MM.1S (cell line): ENCODE measurements around the gene HS1BP3.

ENCODE experiments used
- DNase-seq: peaks from one replicate; pipeline ENCODE4 v3.0.0-alpha.2; 2015
- H2AFZ ChIP-seq: fragments of 300-600 bp; sonication (generic); 2 replicates; pipeline ENCODE4 v1.6.0; 2016; ENCODE audit warnings: antibody characterized with exemption, low read length
- H3F3A ChIP-seq: fragments of 300-600 bp; sonication (generic); 2 replicates; pipeline ENCODE4 v1.6.1; 2016; ENCODE audit warnings: mild to moderate bottlenecking, antibody characterized with exemption, low read length, moderate library complexity, mixed read lengths; ENCODE audit not compliant: insufficient read depth
- H3K27ac ChIP-seq: fragments of 300-600 bp; sonication (generic); 2 replicates; pipeline ENCODE4 v1.5.1; 2016; ENCODE audit warnings: mild to moderate bottlenecking, low read length
- H3K27me3 ChIP-seq: fragments of 300-600 bp; sonication (generic); replicated peaks from 2 replicates; pipeline ENCODE4 v1.6.0; 2016; ENCODE audit warnings: low read length; ENCODE audit not compliant: insufficient read depth
- H3K36me3 ChIP-seq: fragments of 300-600 bp; sonication (generic); replicated peaks from 2 replicates; pipeline ENCODE4 v1.6.1; 2016; ENCODE audit warnings: mild to moderate bottlenecking, low read length, mixed read lengths; ENCODE audit not compliant: insufficient read depth
- H3K4me1 ChIP-seq: fragments of 300-600 bp; sonication (generic); 2 replicates; pipeline ENCODE4 v1.6.1; 2016; ENCODE audit warnings: low read length, mixed read lengths
- H3K4me2 ChIP-seq: fragments of 300-600 bp; sonication (generic); 2 replicates; pipeline ENCODE4 v1.6.0; 2016; ENCODE audit warnings: low read depth, low read length
- H3K4me3 ChIP-seq: fragments of 300-600 bp; sonication (generic); 2 replicates; pipeline ENCODE4 v1.5.1; 2016; ENCODE audit warnings: low read length, mixed read lengths
- H3K79me2 ChIP-seq: fragments of 300-600 bp; sonication (generic); 2 replicates; pipeline ENCODE4 v1.6.1; 2016; ENCODE audit warnings: mixed run types, low read length, mixed read lengths
- H3K9ac ChIP-seq: fragments of 300-600 bp; sonication (generic); 2 replicates; pipeline ENCODE4 v1.6.1; 2016; ENCODE audit warnings: low read length, mixed read lengths
- H3K9me2 ChIP-seq: fragments of 300-600 bp; sonication (generic); replicated peaks from 2 replicates; pipeline ENCODE4 v1.6.1; 2016; ENCODE audit warnings: mild to moderate bottlenecking, low read length, mixed read lengths; ENCODE audit not compliant: insufficient read depth
- H3K9me3 ChIP-seq: fragments of 300-600 bp; sonication (generic); replicated peaks from 2 replicates; pipeline ENCODE4 v1.6.1; 2016; ENCODE audit warnings: mild to moderate bottlenecking, low read length, mixed read lengths; ENCODE audit not compliant: insufficient read depth
- H4K20me1 ChIP-seq: fragments of 300-600 bp; sonication (generic); 2 replicates; pipeline ENCODE4 v1.6.1; 2016; ENCODE audit warnings: mild to moderate bottlenecking, low read length, moderate library complexity, mixed read lengths; ENCODE audit not compliant: insufficient read depth
- CTCF ChIP-seq: fragments of 300-600 bp; sonication (generic); IDR thresholded peaks from 2 replicates; pipeline ENCODE4 v1.5.1; 2016; ENCODE audit warnings: antibody characterized with exemption, low read length, mixed read lengths
- EZH2 ChIP-seq: fragments of 300-600 bp; sonication (generic); optimal IDR thresholded peaks from 2 replicates; pipeline ENCODE3; 2017; ENCODE audit warnings: low read depth, mild to moderate bottlenecking, antibody characterized with exemption, low read length, mixed read lengths
- EZH2phosphoT487 ChIP-seq: fragments of 300-600 bp; sonication (generic); IDR thresholded peaks from 2 replicates; pipeline ENCODE4 v1.6.1; 2018; ENCODE audit warnings: antibody characterized with exemption, low read length

The HS1BP3 gene

GRCh38 chr2:20667151-20667530 is 16.2 kb upstream of the HS1BP3 start:
- TF ChIP-seq EZH2, result no peak
- no peak for TF ChIP-seq CTCF
- no peak for TF ChIP-seq EZH2phosphoT487
- Histone ChIP-seq H3K9ac (no peak overlapping the region), H3K4me1 (0 out of 2 replicates have a peak, but pooled peaks cover 4% of the 10 kb centered on the region), H3K9me2 (no peaks in the 10 kb centered on the region), H3K27me3 (peaks cover 43% of the 10 kb centered on the region), H2AFZ (no peak overlapping the region), H3F3A (no peaks in the 10 kb centered on the region), H4K20me1 (no peaks in the 10 kb centered on the region), H3K9me3 (no peaks in the 10 kb centered on the region), H3K27ac (no peak overlapping the region), H3K79me2 (no peaks in the 10 kb centered on the region), H3K4me3 (no peak overlapping the region), H3K36me3 (no peaks in the 10 kb centered on the region), H3K4me2 (no peak overlapping the region)
- no peak for DNase-seq

- no peaks in the 10 kb centered on the region for H3K9me2 ChIP-seq
- no peaks in the 10 kb centered on the region for H4K20me1 ChIP-seq
- H3K27ac ChIP-seq, result no peak within 1 kb of the TSS
- H2AFZ ChIP-seq, result peak within 1 kb of the TSS; percentile 89
- peak within 1 kb of the TSS; percentile 96 for H3K4me2 ChIP-seq
- no peak for DNase-seq
- peak within 1 kb of the TSS; percentile 58 for H3K4me3 ChIP-seq
- H3K27me3 ChIP-seq, result peaks cover 43% of the 10 kb centered on the region
- no peak within 1 kb of the TSS for H3K9ac ChIP-seq
- no peaks in the 10 kb centered on the region for H3K9me3 ChIP-seq
- H3K79me2 ChIP-seq, result no peaks in the 10 kb centered on the region
- no peaks in the 10 kb centered on the region for H3K36me3 ChIP-seq
- 0 out of 2 replicates have a peak, but pooled peaks cover 4% of the 10 kb centered on the region for H3K4me1 ChIP-seq
- no peaks in the 10 kb centered on the region for H3F3A ChIP-seq
- 0 out of 2 replicates have a peak, but pooled peaks have one; percentile 9 for TF ChIP-seq CTCF
- no peak; the same call in 1 of the 2 replicates for TF ChIP-seq EZH2phosphoT487
- TF ChIP-seq EZH2, result no peak
Measured at GRCh38 chr2:20666304-20667150, 15.6 kb upstream of the HS1BP3 start, which contains the start of gene GDF7. TSS of gene GDF7 (plus strand) at chr2:20667144. CDS start at chr2:20667240, 96 bp downstream.

GRCh38 chr2:20666005-20666303 is 15.1 kb upstream of the HS1BP3 start:
- DNase-seq, result no peak
- H3K4me1 ChIP-seq, result 0 out of 2 replicates have a peak, but pooled peaks cover 4% of the 10 kb centered on the region
- peak overlapping the region; percentile 96 for H3K4me2 ChIP-seq
- no peaks in the 10 kb centered on the region for H3F3A ChIP-seq
- no peaks in the 10 kb centered on the region for H4K20me1 ChIP-seq
- no peaks in the 10 kb centered on the region for H3K36me3 ChIP-seq
- H3K4me3 ChIP-seq, result peak overlapping the region; percentile 58
- no peaks in the 10 kb centered on the region for H3K9me3 ChIP-seq
- no peaks in the 10 kb centered on the region for H3K79me2 ChIP-seq
- H3K27ac ChIP-seq, result no peak overlapping the region
- peak overlapping the region; percentile 89 for H2AFZ ChIP-seq
- no peak overlapping the region for H3K9ac ChIP-seq
- TF ChIP-seq EZH2 (no peak), EZH2phosphoT487 (no peak), CTCF (no peak)
- no peaks in the 10 kb centered on the region for H3K9me2 ChIP-seq
- H3K27me3 ChIP-seq, result peaks cover 43% of the 10 kb centered on the region
